ENCODE measurements around the gene TBXA2R.
"Not testable (repeated sequence)": the region's sequence is repeated elsewhere in the genome, so short reads cannot be mapped to it uniquely, and the experiment has no call there.

TBXA2R gene

GRCh38 chr19:3573858-3574637 lies 32.6 kb downstream of the TBXA2R start:
- Histone ChIP-seq H3K9me3 (ENCODE audit: insufficient read depth, low read length) (no peaks in the 10 kb centered on the region), H3K36me3 (ENCODE audit: insufficient read depth, insufficient read length, low read length) (peaks cover 34% of the 10 kb centered on the region), H3K4me1 (ENCODE audit: insufficient read depth, insufficient read length) (peaks cover 17% of the 10 kb centered on the region), H3K4me3 (ENCODE audit: insufficient read length, low read depth) (peak overlapping the region; percentile 95), H3K9ac (ENCODE audit: insufficient read length, low read depth) (peak overlapping the region; percentile 95), H3K27me3 (ENCODE audit: insufficient read depth, insufficient read length) (no peaks in the 10 kb centered on the region)
- TF ChIP-seq SUZ12 (IDR thresholded peaks at IDR 0.05; ENCODE audit: extremely low read depth, insufficient read depth, insufficient read length) (no peak), YY1 (IDR thresholded peaks at IDR 0.05; ENCODE audit: insufficient read depth, insufficient read length) (peak; percentile 41)
- DNase-seq (ENCODE audit: low read depth, low spot score), result peak; percentile 97

DNA sequence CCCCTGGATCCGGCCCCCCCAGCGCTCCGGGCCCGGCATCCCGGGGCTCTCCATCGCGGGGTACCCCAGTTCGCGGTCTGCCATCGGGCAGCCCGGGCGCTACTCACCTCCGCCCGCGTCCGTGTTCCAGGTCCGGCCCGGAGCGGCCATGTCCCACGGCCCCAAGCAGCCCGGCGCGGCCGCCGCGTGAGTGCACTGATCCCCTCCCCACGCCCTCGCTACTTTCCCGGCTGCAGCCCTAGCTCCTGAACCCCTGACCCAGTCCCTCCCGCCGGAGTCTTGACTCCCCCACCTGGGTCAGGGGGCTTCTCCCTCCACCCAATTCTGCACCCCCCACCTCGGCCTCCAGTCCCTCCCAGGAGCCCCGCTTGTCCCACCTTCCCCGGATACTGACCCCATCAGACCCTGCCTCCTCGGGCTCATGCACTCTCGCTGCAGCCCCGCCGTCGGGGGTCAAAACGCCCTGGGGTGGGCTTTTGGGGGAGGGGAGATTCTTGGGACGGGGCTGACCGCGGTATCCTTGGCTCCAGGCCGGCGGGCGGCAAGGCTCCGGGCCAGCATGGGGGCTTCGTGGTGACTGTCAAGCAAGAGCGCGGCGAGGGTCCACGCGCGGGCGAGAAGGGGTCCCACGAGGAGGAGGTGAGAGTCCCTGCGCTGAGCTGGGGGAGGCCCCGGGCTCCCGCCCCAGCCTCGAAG lies 33.4 kb downstream of the TBXA2R start:
- no peaks in the 10 kb centered on the region for H3K27me3 ChIP-seq (ENCODE audit: insufficient read depth, insufficient read length)
- H3K4me3 ChIP-seq (ENCODE audit: insufficient read length, low read depth), result peak overlapping the region; percentile 95
- no peak for DNase-seq (ENCODE audit: low read depth, low spot score)
- TF ChIP-seq ZNF274 (IDR thresholded peaks at IDR 0.05; ENCODE audit: low read depth, low read length) (no peak), YY1 (IDR thresholded peaks at IDR 0.05; ENCODE audit: insufficient read depth, insufficient read length) (no peak), SUZ12 (IDR thresholded peaks at IDR 0.05; ENCODE audit: extremely low read depth, insufficient read depth, insufficient read length) (no peak)
- H3K36me3 ChIP-seq (ENCODE audit: insufficient read depth, insufficient read length, low read length), result peaks cover 29% of the 10 kb centered on the region
- H3K9me3 ChIP-seq (ENCODE audit: insufficient read depth, low read length), result no peaks in the 10 kb centered on the region
- peak overlapping the region; percentile 95 for H3K9ac ChIP-seq (ENCODE audit: insufficient read length, low read depth)
- peaks cover 17% of the 10 kb centered on the region for H3K4me1 ChIP-seq (ENCODE audit: insufficient read depth, insufficient read length)

GRCh38 chr19:3572855-3573161 lies 33.9 kb downstream of the TBXA2R start, which contains the start of gene HMG20B:
Gene HMG20B, plus strand, starts transcription at chr19:3572944. Its CDS starts 366 bp downstream, at chr19:3573310.
- Histone ChIP-seq H3K27me3 (ENCODE audit: insufficient read depth, insufficient read length) (no peaks in the 10 kb centered on the region), H3K36me3 (ENCODE audit: insufficient read depth, insufficient read length, low read length) (peaks cover 24% of the 10 kb centered on the region), H3K4me1 (ENCODE audit: insufficient read depth, insufficient read length) (peaks cover 17% of the 10 kb centered on the region), H3K4me3 (ENCODE audit: insufficient read length, low read depth) (peak within 1 kb of the TSS; percentile 95), H3K9ac (ENCODE audit: insufficient read length, low read depth) (peak within 1 kb of the TSS; percentile 95), H3K9me3 (ENCODE audit: insufficient read depth, low read length) (no peaks in the 10 kb centered on the region)
- no peak for DNase-seq (ENCODE audit: low read depth, low spot score)
- no peak for TF ChIP-seq YY1 (IDR thresholded peaks at IDR 0.05; ENCODE audit: insufficient read depth, insufficient read length)
- no peak for TF ChIP-seq ZNF274 (IDR thresholded peaks at IDR 0.05; ENCODE audit: low read depth, low read length)
- TF ChIP-seq SUZ12 (IDR thresholded peaks at IDR 0.05; ENCODE audit: extremely low read depth, insufficient read depth, insufficient read length), result no peak

- Histone ChIP-seq H3K9ac (ENCODE audit: insufficient read length, low read depth) (no peak overlapping the region), H3K4me1 (ENCODE audit: insufficient read depth, insufficient read length) (peaks cover 17% of the 10 kb centered on the region), H3K9me3 (ENCODE audit: insufficient read depth, low read length) (no peaks in the 10 kb centered on the region), H3K27me3 (ENCODE audit: insufficient read depth, insufficient read length) (no peaks in the 10 kb centered on the region), H3K36me3 (ENCODE audit: insufficient read depth, insufficient read length, low read length) (peaks cover 24% of the 10 kb centered on the region), H3K4me3 (ENCODE audit: insufficient read length, low read depth) (no peak overlapping the region)
- TF ChIP-seq YY1 (IDR thresholded peaks at IDR 0.05; ENCODE audit: insufficient read depth, insufficient read length), result no peak
- no peak for TF ChIP-seq SUZ12 (IDR thresholded peaks at IDR 0.05; ENCODE audit: extremely low read depth, insufficient read depth, insufficient read length)
- no peak for TF ChIP-seq ZNF274 (IDR thresholded peaks at IDR 0.05; ENCODE audit: low read depth, low read length)
- peak; percentile 99 for DNase-seq (ENCODE audit: low read depth, low spot score)
Observed at GRCh38 chr19:3572132-3572854, 34.4 kb downstream of the TBXA2R start.

- H3K9ac ChIP-seq (ENCODE audit: insufficient read length, low read depth), result no peak overlapping the region
- TF ChIP-seq YY1 (IDR thresholded peaks at IDR 0.05; ENCODE audit: insufficient read depth, insufficient read length) (no peak), ZNF274 (IDR thresholded peaks at IDR 0.05; ENCODE audit: low read depth, low read length) (no peak), SUZ12 (IDR thresholded peaks at IDR 0.05; ENCODE audit: extremely low read depth, insufficient read depth, insufficient read length) (no peak)
- no peak overlapping the region for H3K4me3 ChIP-seq (ENCODE audit: insufficient read length, low read depth)
- H3K9me3 ChIP-seq (ENCODE audit: insufficient read depth, low read length), result no peaks in the 10 kb centered on the region
- DNase-seq (ENCODE audit: low read depth, low spot score), result no peak
- no peaks in the 10 kb centered on the region for H3K27me3 ChIP-seq (ENCODE audit: insufficient read depth, insufficient read length)
- peaks cover 6% of the 10 kb centered on the region for H3K4me1 ChIP-seq (ENCODE audit: insufficient read depth, insufficient read length)
- peaks cover 11% of the 10 kb centered on the region for H3K36me3 ChIP-seq (ENCODE audit: insufficient read depth, insufficient read length, low read length)
Observed at GRCh38 chr19:3570606-3571011, 36.1 kb downstream of the TBXA2R start.

GRCh38 chr19:3570042-3570441 lies 36.6 kb downstream of the TBXA2R start:
- H3K4me1 ChIP-seq (ENCODE audit: insufficient read depth, insufficient read length); H3K4me3 ChIP-seq (ENCODE audit: insufficient read length, low read depth); H3K9ac ChIP-seq (ENCODE audit: insufficient read length, low read depth): not testable (repeated sequence)

GRCh38 chr19:3565139-3565538 lies 41.5 kb downstream of the TBXA2R start:
- H3K9me3 ChIP-seq (ENCODE audit: insufficient read depth, low read length), result no peaks in the 10 kb centered on the region
- no peak for DNase-seq (ENCODE audit: low read depth, low spot score)
- no peak overlapping the region for H3K9ac ChIP-seq (ENCODE audit: insufficient read length, low read depth)
- H3K4me3 ChIP-seq (ENCODE audit: insufficient read length, low read depth), result no peak overlapping the region
- H3K36me3 ChIP-seq (ENCODE audit: insufficient read depth, insufficient read length, low read length), result no peaks in the 10 kb centered on the region
- H3K4me1 ChIP-seq (ENCODE audit: insufficient read depth, insufficient read length), result peaks cover 6% of the 10 kb centered on the region
- no peaks in the 10 kb centered on the region for H3K27me3 ChIP-seq (ENCODE audit: insufficient read depth, insufficient read length)
- TF ChIP-seq YY1 (IDR thresholded peaks at IDR 0.05; ENCODE audit: insufficient read depth, insufficient read length) (no peak), ZNF274 (IDR thresholded peaks at IDR 0.05; ENCODE audit: low read depth, low read length) (no peak), SUZ12 (IDR thresholded peaks at IDR 0.05; ENCODE audit: extremely low read depth, insufficient read depth, insufficient read length) (no peak)

More at GRCh38 chr19:3570042-3570441, 36.6 kb downstream of the TBXA2R start:
- H3K36me3 ChIP-seq (ENCODE audit: insufficient read depth, insufficient read length, low read length); H3K9me3 ChIP-seq (ENCODE audit: insufficient read depth, low read length); DNase-seq (ENCODE audit: low read depth, low spot score); H3K27me3 ChIP-seq (ENCODE audit: insufficient read depth, insufficient read length): not testable (repeated sequence)

Measured in NT2/D1 (cell line).